Endodermal cell (in vitro differentiated cells): ENCODE data around the gene BSPH1. TPM values are rescaled to one million over a fixed set of nuclear protein-coding genes. Genes with fewer than 3 reads are reported as not detected.

Experiments used
- DNase-seq: peaks from one replicate; pipeline ENCODE4 v3.0.0-alpha.2; 2017
- H3K27ac ChIP-seq: 2 replicates; pipeline ENCODE4 v1.5.1; 2013; ENCODE audit warnings: mild to moderate bottlenecking, low read depth, low read length, moderate library complexity
- H3K27me3 ChIP-seq: 2 replicates; pipeline ENCODE4 v1.6.1; 2013; ENCODE audit warnings: mild to moderate bottlenecking, low read length, moderate library complexity; ENCODE audit not compliant: insufficient read depth, control insufficient read depth, poor library complexity, severe bottlenecking
- H3K36me3 ChIP-seq: 2 replicates; pipeline ENCODE4 v1.7.0; 2013; ENCODE audit warnings: mild to moderate bottlenecking, low read length, moderate library complexity; ENCODE audit not compliant: control insufficient read depth, insufficient read depth
- H3K4me1 ChIP-seq: one replicate; pipeline ENCODE4 v1.7.0; 2013; ENCODE audit warnings: low read length; ENCODE audit not compliant: control insufficient read depth, insufficient read depth
- H3K4me3 ChIP-seq: 2 replicates; pipeline ENCODE4 v1.5.1; 2013; ENCODE audit warnings: mild to moderate bottlenecking, low read length, moderate library complexity
- H3K9ac ChIP-seq: 2 replicates; pipeline ENCODE4 v1.6.1; 2013; ENCODE audit warnings: mild to moderate bottlenecking, low read length, moderate library complexity; ENCODE audit not compliant: poor library complexity, severe bottlenecking; ENCODE audit errors: extremely low read depth
- H3K9me3 ChIP-seq: 2 replicates; pipeline ENCODE4 v1.6.1; 2013; ENCODE audit warnings: mild to moderate bottlenecking, low read length, moderate library complexity; ENCODE audit not compliant: control insufficient read depth
- H3K27ac Mint-ChIP-seq: 2 replicates; pipeline ENCODE4 v1.8.0; 2020; ENCODE audit warnings: mixed read lengths
- H3K27me3 Mint-ChIP-seq: 2 replicates; pipeline ENCODE4 v1.8.0; 2021; ENCODE audit warnings: mild to moderate bottlenecking, mixed read lengths; ENCODE audit not compliant: insufficient read depth
- H3K36me3 Mint-ChIP-seq: 2 replicates; pipeline ENCODE4 v1.8.0; 2020; ENCODE audit warnings: low read depth, mixed read lengths
- H3K4me1 Mint-ChIP-seq: 2 replicates; pipeline ENCODE4 v1.8.0; 2020; ENCODE audit warnings: mixed read lengths
- H3K4me3 Mint-ChIP-seq: 2 replicates; pipeline ENCODE4 v1.8.0; 2020; ENCODE audit warnings: mild to moderate bottlenecking, moderate library complexity, mixed read lengths
- H3K9me3 Mint-ChIP-seq: 2 replicates; pipeline ENCODE4 v1.8.0; 2020; ENCODE audit warnings: mild to moderate bottlenecking, mixed read lengths
- CTCF ChIP-seq: fragments of 200-600 bp; sonication (generic); conservative IDR thresholded peaks from 2 replicates; pipeline ENCODE4 v1.5.0; 2021; ENCODE audit warnings: antibody characterized with exemption, mild to moderate bottlenecking
- WGBS, 2 experiments: methylation state at CpG; one replicate each; pipeline versions ENCODE4 v1.1.5 to v1.1.7; 2013; ENCODE audit warnings: missing lambda C conversion rate in 2 of 2, mixed read lengths in 1 of 2; ENCODE audit not compliant: insufficient coverage in 1 of 2, insufficient read length in 1 of 2; 5-methylcytosine and 5-hydroxymethylcytosine counted together
- total RNA-seq, 2 donors: library from RNA; stranded (reverse); fragmentation: NEBNext Ultra II Directional in 1 of 2; extraction: Animal tissue kit (Norgen Biotek cat#: 25700) in 1 of 2; gene quantifications; 2 replicates in 1 of 2; 3 replicates in 1 of 2; pipeline ENCODE4 v1.2.1, GENCODE V29; 2021

Gene BSPH1
- total RNA-seq, 2 donors from 2014 or later: not detected

- Histone ChIP-seq H3K36me3 (no peaks in the 10 kb centered on the region), H3K4me1 (no peaks in the 10 kb centered on the region), H3K9me3 (no peaks in the 10 kb centered on the region), H3K27ac (no peak overlapping the region), H3K4me3 (no peak overlapping the region), H3K27me3 (no peaks in the 10 kb centered on the region), H3K9ac (no peak overlapping the region)
- Mint-ChIP-seq H3K4me3 (no peak overlapping the region), H3K9me3 (peaks cover 2% of the 10 kb centered on the region), H3K4me1 (no peaks in the 10 kb centered on the region), H3K27me3 (peaks cover 29% of the 10 kb centered on the region), H3K36me3 (no peaks in the 10 kb centered on the region), H3K27ac (no peak overlapping the region)
- DNase-seq: no peak
- 77 to 78% methylated on average over 7 to 10 of the region's 10 CpGs for WGBS, 2 experiments
- no peak for TF ChIP-seq CTCF
Measured at GRCh38 chr19:48030073-48030472, 38.1 kb upstream of the BSPH1 start.

DNA sequence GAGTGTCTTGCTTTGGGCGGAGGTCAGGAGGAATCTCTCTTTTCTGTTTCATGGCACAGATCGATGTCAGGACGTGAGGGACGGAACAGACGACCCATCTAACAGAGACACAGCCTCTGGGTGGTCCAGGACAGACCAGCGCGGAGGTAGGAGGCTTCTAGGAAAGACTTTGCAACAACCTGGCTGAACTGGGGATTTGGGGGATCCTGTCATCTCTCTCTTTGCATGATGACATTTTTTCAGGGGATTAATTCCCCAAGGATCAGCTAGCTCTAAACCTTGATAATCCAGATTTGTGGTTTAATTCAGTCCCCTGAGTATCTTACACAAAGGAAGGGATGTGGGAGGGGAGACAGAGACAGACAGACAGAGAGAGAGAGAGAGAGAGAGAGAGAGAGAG, 37.5 kb upstream of the BSPH1 start:
- H3K36me3 ChIP-seq: no peaks in the 10 kb centered on the region
- no peaks in the 10 kb centered on the region for H3K9me3 ChIP-seq
- H3K4me1 ChIP-seq: no peaks in the 10 kb centered on the region
- Mint-ChIP-seq H3K36me3 (no peaks in the 10 kb centered on the region), H3K4me1 (no peaks in the 10 kb centered on the region), H3K9me3 (peaks cover 2% of the 10 kb centered on the region), H3K27ac (no peak overlapping the region), H3K4me3 (no peak overlapping the region), H3K27me3 (peaks cover 36% of the 10 kb centered on the region)
- whole genome bisulfite sequencing, 2 experiments: 78 to 81% methylated on average over 7 of the region's 7 CpGs
- no peak for TF ChIP-seq CTCF
- no peaks in the 10 kb centered on the region for H3K27me3 ChIP-seq
- H3K27ac ChIP-seq: no peak overlapping the region
- no peak overlapping the region for H3K9ac ChIP-seq
- no peak overlapping the region for H3K4me3 ChIP-seq
- DNase-seq: no peak

- H3K36me3 ChIP-seq: no peaks in the 10 kb centered on the region
- 64 to 100% methylated on average over 1 to 3 of the region's 3 CpGs for WGBS, 2 experiments
- no peaks in the 10 kb centered on the region for H3K4me1 Mint-ChIP-seq
Measured at GRCh38 chr19:48025480-48025879, 33.5 kb upstream of the BSPH1 start.

More at GRCh38 chr19:48025480-48025879, 33.5 kb upstream of the BSPH1 start:
- H3K4me1 ChIP-seq: no peaks in the 10 kb centered on the region
- H3K27me3 ChIP-seq: no peaks in the 10 kb centered on the region
- TF ChIP-seq CTCF: no peak
- no peak overlapping the region for H3K27ac ChIP-seq
- no peak overlapping the region for H3K4me3 ChIP-seq
- peaks cover 53% of the 10 kb centered on the region for H3K27me3 Mint-ChIP-seq
- H3K9me3 ChIP-seq: no peaks in the 10 kb centered on the region
- no peaks in the 10 kb centered on the region for H3K36me3 Mint-ChIP-seq
- H3K27ac Mint-ChIP-seq: no peak overlapping the region
- no peak overlapping the region for H3K4me3 Mint-ChIP-seq
- DNase-seq: no peak
- peaks cover 2% of the 10 kb centered on the region for H3K9me3 Mint-ChIP-seq
- no peak overlapping the region for H3K9ac ChIP-seq
